K562 (cell line): ENCODE results near the gene AMFR. TPM values are rescaled to one million over a fixed set of nuclear protein-coding genes. Genes with fewer than 3 reads are reported as not detected.

Experiments
- CCAR2 ChIP-seq: fragments of 200-400 bp; formaldehyde crosslinking; IDR thresholded peaks from 2 replicates; pipeline ENCODE4 v1.6.1; 2017; ENCODE audit warnings: mild to moderate bottlenecking, low read depth, low read length
- CHD2 ChIP-seq: IDR thresholded peaks from 2 replicates; pipeline ENCODE4 v1.6.1; 2011; ENCODE audit warnings: low read depth, low read length
- EP300 ChIP-seq: IDR thresholded peaks from 2 replicates; pipeline ENCODE4 v1.6.1; 2012; ENCODE audit warnings: low read length, improper control_type of control experiment
- GATAD2A ChIP-seq: fragments of 450-650 bp; IDR thresholded peaks from 2 replicates; pipeline ENCODE4 v1.6.1; 2017
- HBP1 ChIP-seq: fragments of 450-650 bp; formaldehyde crosslinking; IDR thresholded peaks from 2 replicates; pipeline ENCODE4 v1.4.0; 2022; ENCODE audit warnings: missing genetic modification characterization
- HMG20B ChIP-seq: fragments of 250-450 bp; sonication (Bioruptor Pico); IDR thresholded peaks from 2 replicates; pipeline ENCODE4 v1.5.0; 2021; ENCODE audit warnings: mild to moderate bottlenecking
- HMGN3 ChIP-seq: IDR thresholded peaks from 2 replicates; pipeline ENCODE4 v1.6.1; 2011; ENCODE audit warnings: borderline replicate concordance, low read depth, mild to moderate bottlenecking, mixed read lengths, low read length; ENCODE audit not compliant: insufficient read length; ENCODE audit errors: extremely low read depth
- HNRNPUL1 ChIP-seq: fragments of 200-400 bp; formaldehyde crosslinking; IDR thresholded peaks from 2 replicates; pipeline ENCODE4 v1.6.1; 2017; ENCODE audit warnings: low read length
- JUNB ChIP-seq: fragments of 450-650 bp; formaldehyde crosslinking; conservative IDR thresholded peaks from 2 replicates; pipeline ENCODE4 v1.4.0; 2020; ENCODE audit warnings: mild to moderate bottlenecking
- KLF13 ChIP-seq: fragments of 450-650 bp; IDR thresholded peaks from 2 replicates; pipeline ENCODE4 v1.6.1; 2016; ENCODE audit warnings: missing genetic modification characterization, low read depth, mild to moderate bottlenecking, missing compliant biosample characterization, moderate library complexity, borderline replicate concordance
- PHF21A ChIP-seq: fragments of 450-650 bp; IDR thresholded peaks from 2 replicates; pipeline ENCODE4 v1.6.1; 2017; ENCODE audit warnings: low read depth, borderline replicate concordance
- RREB1 ChIP-seq: fragments of 250-450 bp; sonication (Bioruptor Pico); IDR thresholded peaks from 2 replicates; pipeline ENCODE4 v1.4.0; 2020
- TCF7L2 ChIP-seq: fragments of 150-350 bp; IDR thresholded peaks from 2 replicates; pipeline ENCODE4 v1.6.1; 2016; ENCODE audit warnings: low read depth, mild to moderate bottlenecking, low read length, moderate library complexity
- TEAD1 ChIP-seq, 2 experiments: fragments of 450-650 bp in 1 of 2; sonication (generic) in 1 of 2; formaldehyde crosslinking; IDR thresholded peaks; 2 replicates each; pipeline versions ENCODE4 v1.4.0 to v1.8.0; 2020 to 2022; ENCODE audit warnings: mild to moderate bottlenecking in 2 of 2, missing genetic modification reagents in 1 of 2
- THRAP3 ChIP-seq: fragments of 450-650 bp; IDR thresholded peaks from 2 replicates; pipeline ENCODE4 v1.6.1; 2016; ENCODE audit warnings: mild to moderate bottlenecking, inconsistent platforms, borderline replicate concordance
- ZBTB12 ChIP-seq: fragments of 250-450 bp; sonication (Bioruptor Pico); IDR thresholded peaks from 2 replicates; pipeline ENCODE4 v1.4.0; 2020
- ZNF197 ChIP-seq: fragments of 200-800 bp; sonication (Bioruptor generic); IDR thresholded peaks from 2 replicates; pipeline ENCODE4 v1.6.1; 2016; ENCODE audit warnings: low read depth, missing genetic modification characterization, missing compliant biosample characterization
- ZNF280B ChIP-seq: fragments of 250-450 bp; sonication (Bioruptor Pico); IDR thresholded peaks from 2 replicates; pipeline ENCODE4 v1.5.1; 2021; ENCODE audit warnings: mild to moderate bottlenecking
- ZNF3 ChIP-seq: fragments of 250-450 bp; sonication (Bioruptor Pico); IDR thresholded peaks from 2 replicates; pipeline ENCODE4 v1.5.0; 2021; ENCODE audit warnings: mild to moderate bottlenecking, moderate library complexity
- ZNF584 ChIP-seq: fragments of 200-800 bp; sonication (Bioruptor generic); IDR thresholded peaks from 2 replicates; pipeline ENCODE4 v1.6.1; 2016; ENCODE audit warnings: low read depth, mild to moderate bottlenecking, missing genetic modification characterization, missing compliant biosample characterization
- polyA plus RNA-seq, 8 experiments: library from polyadenylated mRNA; depleted of rRNA in 4 of 8; stranded (reverse) in 5 of 8; unstranded in 3 of 8; fragments of >200 nt; fragmentation: Nextera tagmentation in 2 of 8; fragmentation: Illumina TruSeq in 1 of 8; extraction: Ambion mirVana in 2 of 8; extraction: Trizol in 1 of 8; gene quantifications; 2 replicates each; pipeline versions ENCODE4 v1.2.1 to v1.2.3, GENCODE V29; 2011 to 2014; ENCODE audit warnings: inconsistent platforms in 1 of 8, missing spikeins in 1 of 8
- total RNA-seq, 7 experiments: library from RNA; depleted of rRNA in 6 of 7; stranded (reverse); fragments of >200 nt in 6 of 7; fragmentation: Illumina TruSeq in 2 of 7; extraction: Trizol in 2 of 7; gene quantifications; 2 replicates each; pipeline versions ENCODE4 v1.2.1 to v1.2.3, GENCODE V29; 2011 to 2021; ENCODE audit warnings: low replicate concordance in 1 of 7

The AMFR gene
- total and polyA plus RNA-seq, 9 of the 15 experiments (the other 6 are each of a cell fraction or from before 2014, with no cell fraction given), result 15.6 to 113 (median 58.4) TPM

- TF ChIP-seq HMGN3 (peak; percentile 45), ZNF584 (CRISPR knock-in tag) (no peak), ZNF280B (no peak), EP300 (peak; percentile 93; the same call in 1 of the 2 replicates), ZBTB12 (CRISPR knock-in tag) (no peak), ZNF197 (CRISPR knock-in tag) (no peak), GATAD2A (0 out of 2 replicates have a peak, but pooled peaks have one; percentile 27), CHD2 (no peak), RREB1 (no peak), PHF21A (no peak), KLF13 (tag) (no peak), HBP1 (CRISPR knock-in tag) (no peak), TEAD1 (CRISPR knock-in tag; IDR thresholded peaks at IDR 0.05) (no peak), HNRNPUL1 (no peak), CCAR2 (no peak), JUNB (no peak), ZNF3 (CRISPR knock-in tag) (no peak), THRAP3 (no peak), HMG20B (CRISPR knock-in tag) (no peak), TCF7L2 (no peak)
Observed at GRCh38 chr16:56414366-56414765, 11.0 kb downstream of the AMFR start (continued).
